ENCODE results near the gene NAA38.

Gene NAA38

DNA sequence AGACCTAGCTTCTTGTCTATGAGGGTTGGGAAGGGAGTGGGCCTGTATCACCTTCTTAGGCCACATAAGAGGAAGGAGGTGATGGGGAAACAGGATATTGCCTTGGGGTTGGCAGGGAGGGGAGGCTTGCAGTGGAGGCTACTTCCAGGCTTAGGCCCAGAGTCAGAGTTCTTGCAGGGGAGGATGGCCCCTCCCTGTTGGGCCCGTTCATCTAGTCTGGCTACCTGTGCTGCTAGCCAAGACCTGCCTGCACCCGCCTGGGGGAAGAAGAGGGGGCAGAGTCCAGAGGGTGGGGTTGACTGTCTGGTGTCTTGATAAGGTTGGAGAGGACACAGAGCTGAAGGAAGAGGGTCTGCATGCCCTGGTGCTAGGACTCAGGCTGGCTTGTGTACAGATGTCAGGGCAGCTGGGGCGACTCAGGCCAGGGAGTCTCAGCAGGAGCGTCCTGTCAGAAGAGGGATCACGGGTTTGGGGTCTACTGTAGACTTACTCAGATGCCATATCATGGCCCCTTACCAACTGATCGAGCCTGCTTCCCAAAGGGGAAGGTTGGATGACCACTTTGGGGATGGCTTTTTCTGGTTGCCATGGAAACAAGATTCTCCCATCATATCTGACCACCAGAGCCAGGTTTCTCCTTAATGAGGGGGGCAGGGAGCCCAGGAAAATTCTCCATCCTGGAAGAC is 18.0 kb downstream of the NAA38 start:
- Mint-ChIP-seq H3K27ac (ENCODE audit: low read depth) (peak overlapping the region; percentile 100), H3K4me3 (peak overlapping the region; percentile 47), H3K36me3 (ENCODE audit: insufficient read depth) (peaks cover 77% of the 10 kb centered on the region), H3K4me1 (peaks cover 90% of the 10 kb centered on the region), H3K27me3 (no peaks in the 10 kb centered on the region), H3K9me3 (no peaks in the 10 kb centered on the region)
- no peak for ATAC-seq (replicated peaks; ENCODE audit: extremely low read depth, poor library complexity, severe bottlenecking)
- no peak for DNase-seq (ENCODE audit: low spot score in 2 of 2)

DNA sequence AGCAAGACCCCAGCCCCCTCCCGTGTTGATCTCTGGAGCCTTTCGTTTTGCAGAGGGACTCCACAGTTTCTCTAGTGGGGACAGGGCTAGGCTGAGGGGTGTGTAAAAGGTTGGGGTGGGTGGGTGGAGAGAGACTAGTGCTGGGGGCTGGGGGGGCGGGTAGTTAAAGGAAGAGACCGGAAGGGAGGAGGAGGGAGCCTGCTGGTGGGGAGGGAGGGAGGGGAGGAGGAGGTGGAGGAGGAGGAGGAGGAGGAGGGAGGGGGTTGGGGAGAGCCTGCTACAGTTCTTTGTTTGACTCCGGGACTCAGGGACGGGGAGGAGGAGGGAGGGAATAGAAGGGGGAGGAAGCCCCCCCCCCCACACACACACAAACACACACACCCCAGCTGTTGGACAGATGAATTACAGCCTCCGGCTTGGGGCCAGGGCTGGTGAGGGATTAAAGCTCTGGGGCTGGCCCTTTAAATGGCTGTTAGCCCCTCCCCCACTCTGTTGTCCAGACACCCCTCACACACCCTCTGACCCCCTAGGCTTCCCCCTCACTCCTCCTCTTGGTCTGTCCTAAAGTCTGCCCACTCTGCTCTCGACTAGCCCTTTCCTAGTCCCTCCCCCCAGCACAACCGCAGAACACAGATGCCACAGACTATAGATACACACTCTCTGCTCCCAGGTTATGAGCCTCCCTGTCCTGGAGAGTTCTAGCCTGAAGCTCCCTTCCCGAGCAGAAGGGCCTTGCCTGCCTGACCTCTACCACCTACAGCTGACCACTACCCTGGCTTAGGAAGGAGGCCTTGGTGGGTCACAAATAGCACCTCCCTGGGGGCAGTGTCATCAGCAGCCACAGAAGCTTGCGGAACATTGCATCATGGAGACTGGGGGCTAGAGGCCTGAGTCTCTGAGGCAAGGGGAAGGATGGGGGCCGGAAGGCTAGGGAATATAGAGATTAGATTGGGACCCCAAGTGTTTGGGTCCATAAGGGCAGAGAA is 19.0 kb downstream of the NAA38 start:
- no peak for ATAC-seq (replicated peaks; ENCODE audit: extremely low read depth, poor library complexity, severe bottlenecking)
- Mint-ChIP-seq H3K27ac (ENCODE audit: low read depth) (peak overlapping the region; percentile 98), H3K9me3 (no peaks in the 10 kb centered on the region), H3K4me3 (peak overlapping the region; percentile 91), H3K27me3 (no peaks in the 10 kb centered on the region), H3K4me1 (peaks cover 90% of the 10 kb centered on the region), H3K36me3 (ENCODE audit: insufficient read depth) (peaks cover 74% of the 10 kb centered on the region)
- DNase-seq (ENCODE audit: low spot score in 2 of 2): no peak

DNA sequence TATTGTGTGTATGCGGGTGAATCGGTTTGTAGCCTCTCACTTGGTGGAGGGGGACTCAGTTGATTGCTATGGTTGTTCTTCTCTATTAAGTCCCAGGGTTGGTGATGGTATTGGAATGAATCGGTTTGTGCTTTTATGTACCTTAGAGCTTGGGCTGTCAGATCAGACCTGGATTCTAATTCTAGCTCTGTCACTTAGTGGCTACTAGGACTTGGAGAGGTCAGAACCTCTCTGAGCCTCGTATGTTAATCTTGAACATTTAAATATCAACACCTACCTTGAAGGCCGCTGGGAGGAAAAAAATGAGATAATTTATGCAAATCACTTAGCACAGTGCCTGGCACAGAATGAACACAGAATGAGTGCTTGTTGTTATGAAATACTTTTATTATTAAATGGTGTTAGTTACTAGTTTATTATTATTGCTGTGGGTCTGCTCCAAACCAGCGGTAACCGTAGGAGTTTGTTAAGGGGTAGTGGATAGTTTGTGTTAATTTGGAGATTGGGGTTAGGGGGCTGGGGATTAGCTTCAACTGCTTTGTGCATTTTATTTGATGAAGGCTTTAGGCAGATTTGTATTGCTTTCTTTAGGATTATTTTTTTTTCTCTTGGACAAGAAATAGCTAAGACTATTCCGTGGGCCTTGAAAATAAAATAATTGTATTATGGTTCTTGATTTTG is 19.8 kb downstream of the NAA38 start:
- Mint-ChIP-seq H3K9me3 (no peaks in the 10 kb centered on the region), H3K27me3 (no peaks in the 10 kb centered on the region), H3K36me3 (ENCODE audit: insufficient read depth) (peaks cover 69% of the 10 kb centered on the region), H3K27ac (ENCODE audit: low read depth) (peak overlapping the region; percentile 98), H3K4me1 (peaks cover 86% of the 10 kb centered on the region), H3K4me3 (peak overlapping the region; percentile 91)
- ATAC-seq (replicated peaks; ENCODE audit: extremely low read depth, poor library complexity, severe bottlenecking) (no peak), DNase-seq (ENCODE audit: low spot score in 2 of 2) (no peak)

DNA sequence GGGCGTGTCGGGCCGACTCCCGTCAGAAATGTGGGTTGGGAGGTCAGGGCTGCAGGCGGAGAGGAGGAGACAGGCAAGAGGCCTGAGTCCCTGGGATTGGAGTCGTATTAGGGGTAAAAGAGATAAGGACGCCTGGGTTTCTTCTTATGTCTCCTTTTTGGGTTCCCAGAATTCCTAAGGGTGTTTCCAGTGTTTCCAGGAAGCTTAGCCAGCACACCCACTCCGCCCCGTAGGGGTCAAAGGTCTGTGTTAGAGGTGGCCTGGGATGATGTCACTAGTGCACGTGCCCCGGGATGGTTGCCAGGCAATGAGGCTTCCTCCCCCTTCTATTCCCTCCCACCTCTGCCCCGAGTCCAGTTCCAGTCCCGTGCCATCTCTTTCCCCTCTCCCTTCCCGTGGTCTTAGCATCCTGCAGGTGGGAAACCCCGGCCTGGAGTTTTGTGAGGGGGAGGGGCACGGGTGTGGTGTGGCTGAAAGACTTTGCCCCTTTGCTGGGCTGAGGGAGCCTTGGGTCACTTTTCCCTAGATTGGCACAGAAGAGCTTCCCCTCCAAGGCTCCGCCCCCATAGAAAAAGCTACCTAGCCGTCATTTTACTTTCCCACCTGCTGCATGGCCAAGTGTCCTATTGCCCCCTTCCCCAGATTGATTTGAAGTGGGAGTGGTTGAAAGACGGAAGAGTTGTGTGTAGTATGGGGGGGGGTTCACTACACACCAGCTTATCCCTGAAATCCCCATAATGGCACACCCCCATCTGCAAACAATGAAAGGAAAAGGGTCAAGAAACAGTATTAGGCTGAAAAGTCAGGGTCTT is 20.6 kb downstream of the NAA38 start:
- no peaks in the 10 kb centered on the region for H3K27me3 Mint-ChIP-seq
- no peak for ATAC-seq (replicated peaks; ENCODE audit: extremely low read depth, poor library complexity, severe bottlenecking)

DNA sequence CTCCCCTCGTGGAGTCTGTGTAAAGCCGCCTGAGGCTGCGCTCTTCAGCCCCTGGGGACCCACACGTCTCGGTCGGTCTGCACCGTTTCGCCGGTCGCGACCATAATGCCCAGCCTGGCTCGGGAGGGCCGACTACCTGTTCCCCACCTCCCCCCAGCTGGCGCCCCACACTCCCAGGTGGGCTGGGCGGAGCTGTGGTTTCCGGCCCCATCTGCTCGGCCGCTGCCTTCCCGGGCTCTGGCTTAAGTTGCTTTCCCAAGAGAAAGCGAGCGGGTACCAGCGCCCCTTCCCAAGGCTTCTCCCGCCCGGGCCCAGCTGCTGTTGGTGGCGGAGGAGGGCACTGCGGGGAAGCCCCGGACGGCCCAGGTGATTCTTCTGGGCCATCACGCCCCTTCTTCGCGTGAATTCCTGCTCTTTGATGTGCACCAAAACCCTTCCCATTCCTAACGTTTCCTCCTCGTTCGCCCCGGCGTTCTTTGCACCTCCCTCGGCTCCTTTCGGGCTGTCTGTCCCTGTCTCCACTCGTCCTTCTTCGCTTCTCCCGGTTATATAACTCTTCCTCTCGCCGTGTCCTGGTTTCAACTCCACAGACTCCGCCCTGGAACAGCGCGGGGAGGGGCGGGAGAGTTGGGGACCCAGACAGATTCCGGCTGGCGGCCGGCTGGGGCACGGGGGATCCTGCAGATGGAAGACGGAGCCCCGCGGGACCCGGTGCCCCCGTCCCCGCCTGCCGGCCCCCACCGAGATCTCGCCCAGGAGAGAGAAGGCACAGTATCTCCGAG is 21.4 kb downstream of the NAA38 start:
- peaks cover 71% of the 10 kb centered on the region for H3K4me1 Mint-ChIP-seq
- H3K4me3 Mint-ChIP-seq: peak overlapping the region; percentile 91
- no peaks in the 10 kb centered on the region for H3K9me3 Mint-ChIP-seq
- H3K27ac Mint-ChIP-seq (ENCODE audit: low read depth): peak overlapping the region; percentile 98
- DNase-seq (ENCODE audit: low spot score in 2 of 2) (peak in 1 of 2 donors; percentile 47), ATAC-seq (replicated peaks; ENCODE audit: extremely low read depth, poor library complexity, severe bottlenecking) (peak; percentile 7)
- no peaks in the 10 kb centered on the region for H3K27me3 Mint-ChIP-seq
- H3K36me3 Mint-ChIP-seq (ENCODE audit: insufficient read depth): peaks cover 53% of the 10 kb centered on the region

More for the DNA sequence above, 20.6 kb downstream of the NAA38 start:
- Mint-ChIP-seq H3K4me1 (peaks cover 79% of the 10 kb centered on the region), H3K9me3 (no peaks in the 10 kb centered on the region), H3K27ac (ENCODE audit: low read depth) (peak overlapping the region; percentile 98), H3K36me3 (ENCODE audit: insufficient read depth) (peaks cover 61% of the 10 kb centered on the region), H3K4me3 (peak overlapping the region; percentile 91)
- no peak for DNase-seq (ENCODE audit: low spot score in 2 of 2)

DNA sequence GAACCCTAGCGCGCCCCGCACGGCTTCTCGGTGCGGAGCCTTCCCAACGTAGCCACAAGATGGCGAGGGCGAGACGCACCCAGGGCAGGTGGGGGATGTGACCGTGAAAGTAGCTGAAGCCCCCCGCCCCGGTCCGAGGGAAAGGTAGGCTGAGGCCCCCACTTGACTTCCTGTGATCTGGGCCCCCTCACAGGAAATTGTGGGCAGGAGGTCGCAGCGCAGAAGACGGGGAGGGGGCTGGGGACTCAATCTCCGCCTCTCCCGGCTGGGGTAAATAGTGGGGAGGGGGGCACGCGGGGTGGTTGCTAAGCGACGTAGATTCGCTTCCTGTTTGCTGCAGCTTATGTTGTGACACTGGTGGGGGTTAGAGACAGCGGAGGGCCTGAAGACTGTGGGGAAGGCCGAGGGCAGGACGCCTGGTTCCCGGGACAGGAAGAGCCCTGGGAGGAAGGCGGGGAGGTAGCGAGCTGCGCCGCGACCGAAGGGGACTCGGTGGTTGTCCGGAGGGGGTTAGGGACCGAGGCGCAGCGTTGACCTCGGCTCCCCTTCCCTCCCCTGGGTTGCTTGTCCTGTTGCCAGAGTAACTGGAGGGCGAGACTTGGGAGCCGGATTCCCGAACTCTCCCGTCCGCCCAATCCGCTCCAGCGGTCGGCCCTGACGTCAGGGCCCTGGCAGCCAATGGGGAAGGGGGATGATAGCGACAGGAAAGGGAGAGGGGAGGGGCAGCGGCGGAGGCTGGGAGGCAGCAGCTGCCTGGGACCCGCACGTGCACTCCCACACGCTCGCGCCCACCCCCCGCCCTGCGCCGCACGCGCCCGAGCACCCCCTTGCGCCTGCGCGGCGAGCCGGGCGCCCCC is 22.2 kb downstream of the NAA38 start:
- Mint-ChIP-seq H3K36me3 (ENCODE audit: insufficient read depth) (peaks cover 47% of the 10 kb centered on the region), H3K9me3 (no peaks in the 10 kb centered on the region), H3K27ac (ENCODE audit: low read depth) (peak overlapping the region; percentile 98), H3K27me3 (no peaks in the 10 kb centered on the region), H3K4me1 (peaks cover 62% of the 10 kb centered on the region), H3K4me3 (peak overlapping the region; percentile 91)
- ATAC-seq (replicated peaks; ENCODE audit: extremely low read depth, poor library complexity, severe bottlenecking): peak; percentile 69
- peak; percentile 74 to 90 for DNase-seq (ENCODE audit: low spot score in 2 of 2)

DNA sequence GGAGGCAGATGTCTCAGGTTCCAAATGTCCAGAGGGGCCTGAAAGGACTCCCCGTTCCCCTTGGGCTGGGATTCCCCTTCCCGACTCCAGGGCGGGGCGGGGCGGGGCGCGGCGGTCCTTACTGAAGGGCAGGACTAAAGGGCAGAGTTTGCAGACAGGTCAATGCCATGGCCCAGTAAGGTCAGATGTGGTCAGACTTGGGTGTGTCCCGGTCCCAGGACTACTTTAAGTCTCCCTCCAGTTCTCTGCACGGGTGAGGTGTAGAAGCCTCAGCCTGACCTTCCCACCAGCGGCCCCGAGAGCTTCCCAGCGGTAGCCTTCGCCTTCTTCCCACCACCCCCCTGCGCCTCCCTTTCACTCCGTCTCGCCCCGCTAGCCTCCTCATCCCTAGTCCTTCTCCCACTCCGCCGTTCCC is 22.8 kb downstream of the NAA38 start:
- peak overlapping the region; percentile 91 for H3K4me3 Mint-ChIP-seq
- H3K9me3 Mint-ChIP-seq: no peaks in the 10 kb centered on the region
- no peak for DNase-seq (ENCODE audit: low spot score in 2 of 2)
- H3K4me1 Mint-ChIP-seq: peaks cover 57% of the 10 kb centered on the region
- H3K36me3 Mint-ChIP-seq (ENCODE audit: insufficient read depth): peaks cover 44% of the 10 kb centered on the region
- peak; percentile 8 for ATAC-seq (replicated peaks; ENCODE audit: extremely low read depth, poor library complexity, severe bottlenecking)
- peaks cover 1% of the 10 kb centered on the region for H3K27me3 Mint-ChIP-seq
- H3K27ac Mint-ChIP-seq (ENCODE audit: low read depth): peak overlapping the region; percentile 98

DNA sequence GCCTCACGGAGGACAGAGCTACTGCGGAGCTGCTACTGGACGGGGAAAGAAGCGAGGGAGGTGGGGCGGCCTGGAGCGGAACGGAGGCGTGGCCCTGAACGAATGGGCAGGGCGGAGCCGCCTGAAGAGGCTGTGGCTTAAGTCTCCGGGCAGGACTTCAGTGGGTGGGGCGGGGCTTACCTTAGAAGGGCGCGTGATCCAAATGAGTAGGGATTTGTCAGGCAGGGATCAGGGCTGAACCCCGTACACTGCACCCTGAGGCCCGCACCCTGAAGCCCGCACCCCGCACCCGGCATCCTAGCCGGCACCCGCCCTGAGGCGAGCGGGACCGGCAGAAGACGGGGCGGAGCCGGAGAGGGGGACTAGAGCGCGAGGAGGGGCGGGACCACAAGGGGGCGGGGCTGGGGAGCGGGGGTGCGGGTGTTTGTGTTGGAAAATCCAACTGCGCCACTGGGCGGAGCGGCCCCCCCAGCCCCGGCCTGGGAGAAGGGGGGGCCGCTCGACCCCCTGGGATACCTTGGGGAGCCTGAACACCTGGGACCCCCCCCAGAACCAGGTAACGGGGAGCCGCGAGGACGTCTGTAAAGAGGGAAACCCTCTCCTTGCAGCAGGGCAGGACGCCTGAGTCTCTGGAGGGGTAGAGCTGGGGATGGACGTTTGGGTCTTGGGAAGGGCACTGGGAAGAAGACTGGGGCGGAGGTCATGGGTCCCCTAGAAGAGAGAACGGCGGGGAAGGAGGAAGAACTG is 23.4 kb downstream of the NAA38 start, which contains the start of gene KDM6B:
Gene KDM6B (plus strand): TSS at position 423 of the 747 bp plus-strand sequence. CDS start 11,338 bp downstream, outside the sequence.
- Mint-ChIP-seq H3K4me1 (peaks cover 53% of the 10 kb centered on the region), H3K4me3 (peak within 1 kb of the TSS; percentile 91), H3K27ac (ENCODE audit: low read depth) (peak within 1 kb of the TSS; percentile 98), H3K27me3 (peaks cover 7% of the 10 kb centered on the region), H3K9me3 (no peaks in the 10 kb centered on the region), H3K36me3 (ENCODE audit: insufficient read depth) (peaks cover 44% of the 10 kb centered on the region)
- DNase-seq (ENCODE audit: low spot score in 2 of 2) (peak; percentile 81 to 85), ATAC-seq (replicated peaks; ENCODE audit: extremely low read depth, poor library complexity, severe bottlenecking) (peak; percentile 42)

DNA sequence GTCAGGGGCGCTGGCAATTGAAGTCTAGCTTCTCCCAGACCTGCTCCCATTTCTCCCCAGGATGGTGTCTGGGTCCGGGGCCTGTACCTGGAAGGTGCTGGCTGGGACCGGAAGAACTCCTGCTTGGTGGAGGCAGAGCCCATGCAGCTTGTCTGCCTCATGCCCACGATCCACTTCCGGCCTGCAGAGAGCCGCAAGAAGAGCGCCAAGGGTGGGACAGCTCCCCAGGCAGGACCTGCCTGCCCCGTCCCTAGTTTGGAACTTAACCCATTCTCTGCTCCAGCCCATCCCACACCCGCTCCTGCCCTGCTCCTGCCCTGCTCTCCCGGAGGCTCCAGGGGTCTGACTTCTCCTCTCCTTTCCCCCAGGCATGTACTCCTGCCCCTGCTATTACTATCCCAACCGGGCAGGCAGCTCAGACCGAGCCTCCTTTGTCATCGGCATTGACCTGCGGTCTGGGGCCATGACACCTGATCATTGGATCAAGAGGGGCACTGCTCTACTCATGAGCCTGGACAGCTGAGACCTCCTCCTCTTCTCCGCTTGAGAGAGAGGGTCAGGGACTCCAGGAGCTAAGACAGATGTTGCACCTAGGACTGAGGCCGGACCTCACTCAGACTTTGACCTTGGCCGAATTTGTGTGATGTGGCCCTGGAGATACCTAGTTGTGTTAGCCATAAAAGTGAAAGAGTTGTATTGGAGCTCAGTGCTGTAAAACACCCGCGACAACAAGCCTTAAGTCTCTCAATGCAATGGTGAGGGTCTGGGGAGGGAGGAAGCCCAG is 24.2 kb downstream of the NAA38 start:
- DNase-seq (ENCODE audit: low spot score in 2 of 2): no peak

More for the DNA sequence above, 24.2 kb downstream of the NAA38 start:
- H3K27me3 Mint-ChIP-seq: peaks cover 7% of the 10 kb centered on the region
- no peak for ATAC-seq (replicated peaks; ENCODE audit: extremely low read depth, poor library complexity, severe bottlenecking)
- H3K4me1 Mint-ChIP-seq: peaks cover 45% of the 10 kb centered on the region
- peak overlapping the region; percentile 91 for H3K4me3 Mint-ChIP-seq
- H3K9me3 Mint-ChIP-seq: no peaks in the 10 kb centered on the region
- H3K36me3 Mint-ChIP-seq (ENCODE audit: insufficient read depth): peaks cover 41% of the 10 kb centered on the region
- H3K27ac Mint-ChIP-seq (ENCODE audit: low read depth): peak overlapping the region; percentile 98
